Measurements from ENCODE around the gene ZNF536.

DNA sequence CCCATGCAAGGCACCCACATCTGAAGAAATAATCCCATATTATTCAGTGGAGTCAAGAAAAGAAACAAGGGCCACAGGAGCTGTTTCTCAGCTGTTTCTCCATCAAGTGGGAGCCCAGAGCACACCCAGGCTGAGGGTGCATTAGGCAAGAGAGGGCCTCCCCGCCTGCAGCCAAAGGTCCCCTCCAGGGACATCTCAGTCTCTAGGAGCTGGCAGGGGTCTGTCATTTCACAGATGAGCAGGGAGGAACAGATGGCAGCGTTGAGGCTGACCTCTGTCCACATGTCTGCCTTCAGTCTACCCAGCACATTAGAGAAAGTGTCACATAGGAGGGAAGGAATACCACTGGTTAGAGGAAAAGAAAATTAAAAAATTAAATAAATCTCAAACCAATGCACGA is 157.7 kb downstream of the ZNF536 start:
- TF ChIP-seq, protein P1, sequence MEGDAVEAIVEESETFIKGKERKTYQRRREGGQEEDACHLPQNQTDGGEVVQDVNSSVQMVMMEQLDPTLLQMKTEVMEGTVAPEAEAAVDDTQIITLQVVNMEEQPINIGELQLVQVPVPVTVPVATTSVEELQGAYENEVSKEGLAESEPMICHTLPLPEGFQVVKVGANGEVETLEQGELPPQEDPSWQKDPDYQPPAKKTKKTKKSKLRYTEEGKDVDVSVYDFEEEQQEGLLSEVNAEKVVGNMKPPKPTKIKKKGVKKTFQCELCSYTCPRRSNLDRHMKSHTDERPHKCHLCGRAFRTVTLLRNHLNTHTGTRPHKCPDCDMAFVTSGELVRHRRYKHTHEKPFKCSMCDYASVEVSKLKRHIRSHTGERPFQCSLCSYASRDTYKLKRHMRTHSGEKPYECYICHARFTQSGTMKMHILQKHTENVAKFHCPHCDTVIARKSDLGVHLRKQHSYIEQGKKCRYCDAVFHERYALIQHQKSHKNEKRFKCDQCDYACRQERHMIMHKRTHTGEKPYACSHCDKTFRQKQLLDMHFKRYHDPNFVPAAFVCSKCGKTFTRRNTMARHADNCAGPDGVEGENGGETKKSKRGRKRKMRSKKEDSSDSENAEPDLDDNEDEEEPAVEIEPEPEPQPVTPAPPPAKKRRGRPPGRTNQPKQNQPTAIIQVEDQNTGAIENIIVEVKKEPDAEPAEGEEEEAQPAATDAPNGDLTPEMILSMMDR (optimal IDR thresholded peaks at IDR 0.05 in 1 of 3, IDR thresholded peaks at IDR 0.05 in 1 of 3, conservative IDR thresholded peaks at IDR 0.05 in 1 of 3; ENCODE audit: extremely low read depth in 1 of 3, insufficient read depth in 2 of 3, low read length in 3 of 3): no peak
- no peak for TF ChIP-seq EZH2 (IDR thresholded peaks at IDR 0.05; ENCODE audit: low read length)

Measured in keratinocyte (primary cell).